Measurements from ENCODE around the gene KLHL29. TPM values are rescaled to one million over a fixed set of nuclear protein-coding genes. Genes with fewer than 3 reads are reported as not detected.

The KLHL29 gene
- total and polyA plus RNA-seq, 8 donors = 1.8 to 10.5 (median 2.8) TPM

DNA sequence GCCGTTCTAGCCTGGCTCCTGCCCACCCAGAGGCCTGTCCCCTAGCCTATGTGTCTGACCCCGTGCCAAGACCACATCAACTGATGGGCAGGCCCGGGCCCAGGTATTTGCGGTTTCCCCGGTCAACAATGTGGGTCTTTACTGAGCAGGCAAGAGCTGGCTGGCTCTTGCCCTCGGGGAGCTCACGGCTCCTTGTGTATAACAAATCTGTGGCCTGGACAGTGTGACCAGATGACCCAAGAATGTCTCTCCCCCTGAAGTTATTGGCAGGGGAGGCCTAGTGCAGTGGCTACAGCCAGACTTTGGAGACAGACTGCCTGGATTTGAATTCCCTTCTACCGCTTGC is 179.6 kb downstream of the KLHL29 start:
- ATAC-seq = no peak
- H3K27me3 ChIP-seq = no peaks in the 10 kb centered on the region
- no peak for TF ChIP-seq CTCF (IDR thresholded peaks at IDR 0.05)
- no peaks in the 10 kb centered on the region for H3K9me3 ChIP-seq
- DNase-seq = no peak
- intact Hi-C loops (cut with DNase I) = no loop called here
- H3K36me3 ChIP-seq = no peaks in the 10 kb centered on the region
- H3K4me3 ChIP-seq = no peak overlapping the region
- H3K27ac ChIP-seq = no peak overlapping the region
- H3K4me1 ChIP-seq = peaks cover 0 to 8% of the 10 kb centered on the region in 2 donors

DNA sequence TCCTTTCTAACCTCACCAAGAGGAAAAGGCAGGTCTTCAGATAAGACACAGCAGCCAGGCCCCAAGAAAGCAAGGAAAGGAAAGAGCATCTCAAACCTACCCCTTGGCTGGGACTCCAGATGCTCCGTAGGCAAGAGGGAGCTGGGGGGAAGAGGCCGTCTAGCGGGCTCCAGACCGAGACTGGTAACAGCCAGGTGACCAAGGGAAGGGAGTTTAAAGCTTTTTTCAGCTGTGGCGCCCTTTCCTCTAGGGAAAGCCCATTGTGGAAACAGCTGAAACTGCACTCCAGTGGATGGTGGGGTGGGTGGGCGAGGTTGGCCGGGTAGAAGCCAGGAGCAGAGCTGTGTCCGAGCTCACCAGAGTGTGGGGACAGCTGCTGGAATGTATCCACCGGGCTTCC is 180.4 kb downstream of the KLHL29 start:
- no peak for ATAC-seq
- intact Hi-C loops (cut with DNase I) = no loop called here
- Histone ChIP-seq H3K27me3 (no peaks in the 10 kb centered on the region), H3K27ac (no peak overlapping the region), H3K4me1 (peaks cover 0 to 8% of the 10 kb centered on the region in 2 donors), H3K36me3 (no peaks in the 10 kb centered on the region), H3K4me3 (no peak overlapping the region), H3K9me3 (no peaks in the 10 kb centered on the region)
- DNase-seq = no peak
- no peak for TF ChIP-seq CTCF (IDR thresholded peaks at IDR 0.05)

DNA sequence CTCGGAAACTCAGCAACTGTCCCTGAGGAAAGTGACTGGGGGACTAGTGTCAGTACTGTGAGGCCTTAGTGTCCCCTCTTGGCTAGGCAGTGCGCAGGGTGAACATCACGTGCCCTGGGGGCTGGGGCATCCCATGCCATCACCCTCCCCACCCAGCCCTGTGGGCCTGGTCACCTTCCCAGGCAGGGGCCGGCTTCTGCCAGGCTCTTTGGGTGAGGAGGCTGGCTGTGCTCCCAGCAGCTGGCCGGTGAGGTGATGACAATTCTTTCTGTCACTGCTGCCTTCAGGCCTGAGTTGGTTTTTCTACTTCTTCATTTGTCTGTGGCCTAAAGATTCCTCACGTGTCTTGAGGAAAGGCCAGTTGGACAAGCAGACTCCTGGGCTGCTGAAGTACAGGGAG is 180.8 kb downstream of the KLHL29 start:
- ATAC-seq (no peak), DNase-seq (no peak)
- Histone ChIP-seq H3K36me3 (no peaks in the 10 kb centered on the region), H3K4me3 (no peak overlapping the region), H3K27me3 (no peaks in the 10 kb centered on the region), H3K27ac (no peak overlapping the region), H3K4me1 (peaks cover 0 to 8% of the 10 kb centered on the region in 2 donors), H3K9me3 (no peaks in the 10 kb centered on the region)
- intact Hi-C loops (cut with DNase I) = no loop called here
- no peak for TF ChIP-seq CTCF (IDR thresholded peaks at IDR 0.05)

DNA sequence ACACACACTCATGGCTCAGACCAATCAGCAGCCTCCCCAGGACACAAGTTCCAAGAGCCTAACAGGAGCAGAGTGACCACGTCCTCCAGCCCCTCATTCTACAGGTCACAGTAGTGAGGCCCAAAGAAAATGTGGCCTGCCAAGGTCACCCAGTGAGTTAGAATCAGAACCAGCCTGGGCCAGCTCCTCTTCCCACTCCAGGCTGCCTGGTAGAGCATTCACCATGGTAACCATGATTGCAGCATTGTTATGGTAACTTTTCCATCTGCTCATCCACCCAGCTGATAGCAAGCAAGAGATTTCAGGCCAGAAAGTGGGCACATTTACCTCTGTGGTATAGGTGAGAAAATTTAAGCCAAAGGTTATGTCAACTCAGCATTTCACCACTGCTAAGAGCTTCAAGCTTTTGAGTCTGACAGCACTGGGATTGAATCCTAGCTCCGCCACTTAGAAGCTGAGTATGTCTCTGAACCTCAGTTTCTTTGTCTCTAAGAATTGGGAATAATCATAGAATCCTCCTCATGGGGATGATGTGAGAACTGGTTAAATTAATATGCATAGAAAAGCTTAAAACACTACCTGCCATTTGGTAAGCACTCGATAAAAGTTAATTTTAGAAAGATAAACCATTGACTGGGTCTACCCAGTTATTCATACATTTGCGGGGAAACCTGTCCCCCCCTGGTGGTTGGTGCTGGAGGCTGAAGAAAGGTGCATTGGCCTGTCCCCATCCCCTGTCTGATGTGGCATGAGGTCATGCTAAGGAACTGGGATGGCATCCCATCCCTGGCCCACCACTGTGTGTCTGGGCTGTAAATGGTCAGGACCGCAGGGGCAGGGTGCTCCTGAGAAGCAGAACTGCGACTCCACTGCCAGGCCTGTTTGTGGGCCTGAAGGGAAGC is 181.5 kb downstream of the KLHL29 start:
- H3K27me3 ChIP-seq = no peaks in the 10 kb centered on the region
- no peak overlapping the region for H3K27ac ChIP-seq
- peaks cover 0 to 8% of the 10 kb centered on the region in 2 donors for H3K4me1 ChIP-seq
- intact Hi-C loops (cut with DNase I) = no loop called here
- DNase-seq (no peak), ATAC-seq (no peak)
- peak in 1 of 2 donors; percentile 15 for TF ChIP-seq CTCF (IDR thresholded peaks at IDR 0.05)
- no peak overlapping the region for H3K4me3 ChIP-seq
- H3K36me3 ChIP-seq = no peaks in the 10 kb centered on the region
- H3K9me3 ChIP-seq = no peaks in the 10 kb centered on the region

GRCh38 chr2:23567161-23567756 is 182.3 kb downstream of the KLHL29 start:
- Histone ChIP-seq H3K36me3 (no peaks in the 10 kb centered on the region), H3K27ac (no peak overlapping the region), H3K4me1 (peaks cover 0 to 8% of the 10 kb centered on the region in 2 donors), H3K27me3 (no peaks in the 10 kb centered on the region), H3K4me3 (no peak overlapping the region), H3K9me3 (no peaks in the 10 kb centered on the region)
- TF ChIP-seq CTCF (IDR thresholded peaks at IDR 0.05) = peak in 1 of 2 donors; percentile 8
- DNase-seq (peak in 1 of 4 donors; percentile 11), ATAC-seq (no peak)
- intact Hi-C loops (cut with DNase I) = no loop called here
